Mononuclear cell (primary cell): Measurements from ENCODE around the gene TOMT. TPM values are rescaled to one million over a fixed set of nuclear protein-coding genes. Genes with fewer than 3 reads are reported as not detected.
"Not testable (repeated sequence)": the region's sequence is repeated elsewhere in the genome, so short reads cannot be mapped to it uniquely, and the experiment has no call there.

Source experiments
- H3K27me3 ChIP-seq: 2 replicates; pipeline ENCODE4 v1.6.0; 2011; ENCODE audit warnings: low read length, control low read depth; ENCODE audit not compliant: insufficient read depth
- H3K4me1 ChIP-seq: 2 replicates; pipeline ENCODE4 v1.5.1; 2011; ENCODE audit warnings: mild to moderate bottlenecking, low read length, control low read depth; ENCODE audit not compliant: insufficient read depth
- H3K4me3 ChIP-seq: 2 replicates; pipeline ENCODE4 v1.5.1; 2011; ENCODE audit warnings: mild to moderate bottlenecking, low read length, moderate library complexity
- H3K9me3 ChIP-seq: 2 replicates; pipeline ENCODE4 v1.5.1; 2011; ENCODE audit warnings: low read depth, mild to moderate bottlenecking, control low read depth, low read length
- total RNA-seq: library from RNA; depleted of rRNA; stranded (reverse); fragments of >200 nt; gene quantifications from one replicate; pipeline ENCODE4 v1.2.3, GENCODE V29; 2012

TOMT gene
- total RNA-seq, 1 donor: not detected

DNA sequence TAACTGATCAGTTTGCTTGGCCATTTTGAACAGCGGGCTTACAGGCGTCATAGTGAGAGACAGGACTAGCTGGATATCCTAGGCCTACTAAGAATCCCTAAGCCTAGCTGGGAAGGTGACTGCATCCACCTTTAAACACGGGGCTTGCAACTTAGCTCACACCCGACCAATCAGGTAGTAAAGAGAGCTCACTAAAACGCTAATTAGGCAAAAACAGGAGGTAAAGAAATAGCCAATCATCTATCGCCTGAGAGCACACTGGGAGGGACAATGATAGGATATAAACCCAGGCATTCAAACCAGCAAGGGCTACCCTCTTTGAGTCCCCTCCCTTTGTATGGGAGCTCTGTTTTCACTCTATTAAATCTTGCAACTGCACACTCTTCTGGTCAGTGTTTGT is 48.1 kb downstream of the TOMT start:
- H3K4me3 ChIP-seq: not testable (repeated sequence)

DNA sequence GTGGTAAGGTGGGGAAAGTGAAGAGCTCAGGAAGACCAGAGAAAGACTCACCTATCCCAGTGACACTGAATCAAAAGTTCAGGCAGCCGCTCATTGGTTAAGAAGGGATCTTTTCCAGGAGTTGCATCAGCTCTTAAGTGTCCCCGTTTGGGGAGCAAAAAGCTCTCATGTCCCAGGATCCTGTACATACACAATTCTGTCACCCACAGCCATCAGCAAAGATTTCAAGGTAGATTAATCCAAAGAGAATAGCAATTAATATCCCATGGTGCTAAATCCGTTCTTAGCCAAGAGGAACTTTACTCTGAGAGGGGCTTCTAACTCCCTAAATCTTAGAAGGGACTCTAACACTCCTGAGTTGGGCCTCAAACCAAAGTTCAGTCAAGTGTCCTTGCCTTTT is 49.1 kb downstream of the TOMT start:
- Histone ChIP-seq H3K27me3 (no peaks in the 10 kb centered on the region), H3K4me3 (no peak overlapping the region)

More for the DNA sequence above, 48.1 kb downstream of the TOMT start:
- not testable (repeated sequence) for H3K27me3 ChIP-seq, H3K4me1 ChIP-seq, H3K9me3 ChIP-seq

DNA sequence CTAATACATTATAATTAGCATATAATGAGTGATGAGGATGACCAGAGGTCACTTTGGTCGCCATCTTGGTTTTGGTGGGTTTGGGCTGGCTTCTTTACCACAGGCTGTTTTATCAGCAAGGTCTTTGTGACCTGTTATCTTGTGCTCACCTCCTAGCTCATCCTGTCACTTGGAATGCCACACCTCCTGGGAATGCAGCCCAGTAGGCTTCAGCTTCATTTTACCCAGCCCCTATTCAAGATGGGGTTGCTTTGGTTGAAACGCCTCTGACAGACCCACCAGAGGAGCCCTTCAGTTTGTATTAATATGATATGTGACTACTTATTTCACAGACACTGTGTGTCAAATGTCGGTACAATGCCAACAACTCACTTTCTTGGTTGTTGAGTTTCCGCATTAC is 50.0 kb downstream of the TOMT start:
- H3K9me3 ChIP-seq: no peaks in the 10 kb centered on the region
- no peak overlapping the region for H3K4me3 ChIP-seq
- H3K4me1 ChIP-seq: no peaks in the 10 kb centered on the region
- no peaks in the 10 kb centered on the region for H3K27me3 ChIP-seq

More for the DNA sequence above, 49.1 kb downstream of the TOMT start:
- Histone ChIP-seq H3K9me3 (no peaks in the 10 kb centered on the region), H3K4me1 (no peaks in the 10 kb centered on the region)

DNA sequence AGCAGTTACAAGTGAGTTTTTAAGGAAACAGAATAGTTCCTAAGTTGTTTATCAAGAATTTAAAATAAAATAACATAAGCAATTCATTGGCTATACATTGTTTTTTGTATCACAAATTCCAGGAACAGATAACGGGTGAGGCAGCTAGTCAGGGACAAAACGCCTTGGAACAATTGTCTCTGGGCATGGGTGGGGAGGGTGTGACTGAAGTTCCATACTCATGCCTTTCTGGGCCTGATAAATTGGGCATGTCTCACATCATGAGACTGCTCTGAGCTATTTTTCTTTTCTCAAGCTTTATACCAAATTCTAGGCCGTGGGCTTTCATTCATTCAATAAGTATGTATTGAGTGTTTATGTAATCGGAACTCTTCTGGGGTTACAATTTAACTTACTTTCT is 51.4 kb downstream of the TOMT start:
- Histone ChIP-seq H3K4me1 (no peaks in the 10 kb centered on the region), H3K4me3 (no peak overlapping the region), H3K27me3 (no peaks in the 10 kb centered on the region), H3K9me3 (no peaks in the 10 kb centered on the region)

Other genes starting within 250 kb of the TOMT start
- gene DEFB131B, start 227.5 kb upstream of the TOMT start, total RNA-seq: not detected
- gene XNDC1N, start 177.3 kb upstream of the TOMT start, total RNA-seq: 10.3 TPM
- gene RNF121, start 176.9 kb upstream of the TOMT start, total RNA-seq: 3.0 TPM
- 9.6 TPM for gene IL18BP, start 107.0 kb upstream of the TOMT start, total RNA-seq
- 125 TPM for gene NUMA1, start 25.4 kb upstream of the TOMT start, total RNA-seq
- 0.63 TPM for gene LRRC51, start 25.1 kb upstream of the TOMT start, total RNA-seq
- 88.5 TPM for gene LAMTOR1, start 2.6 kb upstream of the TOMT start, total RNA-seq
- 30.2 TPM for gene ANAPC15, start 6.8 kb downstream of the TOMT start, total RNA-seq
- gene FOLR3, start 29.8 kb downstream of the TOMT start, total RNA-seq: 1.3 TPM
- gene FOLR1, start 86.2 kb downstream of the TOMT start, total RNA-seq: not detected
- 3.3 TPM for gene FOLR2, start 110.9 kb downstream of the TOMT start, total RNA-seq
- gene INPPL1, start 118.8 kb downstream of the TOMT start, total RNA-seq: 49.2 TPM
- gene PHOX2A, start 138.3 kb downstream of the TOMT start, total RNA-seq: not detected